CD4-positive, alpha-beta T cell treated with Interleukin-1 beta for 1 hour (primary cell): Measurements from ENCODE around the gene PPEF2.
"Not testable (repeated sequence)": the region's sequence is repeated elsewhere in the genome, so short reads cannot be mapped to it uniquely, and the experiment has no call there.

Source experiments
- DNase-seq, 2 donors: peaks; one replicate each; pipeline ENCODE4 v3.0.0-alpha.2; 2020 to 2022

Gene PPEF2, protein sequence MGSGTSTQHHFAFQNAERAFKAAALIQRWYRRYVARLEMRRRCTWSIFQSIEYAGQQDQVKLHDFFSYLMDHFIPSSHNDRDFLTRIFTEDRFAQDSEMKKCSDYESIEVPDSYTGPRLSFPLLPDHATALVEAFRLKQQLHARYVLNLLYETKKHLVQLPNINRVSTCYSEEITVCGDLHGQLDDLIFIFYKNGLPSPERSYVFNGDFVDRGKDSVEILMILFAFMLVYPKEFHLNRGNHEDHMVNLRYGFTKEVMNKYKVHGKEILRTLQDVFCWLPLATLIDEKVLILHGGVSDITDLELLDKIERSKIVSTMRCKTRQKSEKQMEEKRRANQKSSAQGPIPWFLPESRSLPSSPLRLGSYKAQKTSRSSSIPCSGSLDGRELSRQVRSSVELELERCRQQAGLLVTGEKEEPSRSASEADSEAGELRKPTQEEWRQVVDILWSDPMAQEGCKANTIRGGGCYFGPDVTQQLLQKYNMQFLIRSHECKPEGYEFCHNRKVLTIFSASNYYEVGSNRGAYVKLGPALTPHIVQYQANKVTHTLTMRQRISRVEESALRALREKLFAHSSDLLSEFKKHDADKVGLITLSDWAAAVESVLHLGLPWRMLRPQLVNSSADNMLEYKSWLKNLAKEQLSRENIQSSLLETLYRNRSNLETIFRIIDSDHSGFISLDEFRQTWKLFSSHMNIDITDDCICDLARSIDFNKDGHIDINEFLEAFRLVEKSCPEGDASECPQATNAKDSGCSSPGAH

DNA sequence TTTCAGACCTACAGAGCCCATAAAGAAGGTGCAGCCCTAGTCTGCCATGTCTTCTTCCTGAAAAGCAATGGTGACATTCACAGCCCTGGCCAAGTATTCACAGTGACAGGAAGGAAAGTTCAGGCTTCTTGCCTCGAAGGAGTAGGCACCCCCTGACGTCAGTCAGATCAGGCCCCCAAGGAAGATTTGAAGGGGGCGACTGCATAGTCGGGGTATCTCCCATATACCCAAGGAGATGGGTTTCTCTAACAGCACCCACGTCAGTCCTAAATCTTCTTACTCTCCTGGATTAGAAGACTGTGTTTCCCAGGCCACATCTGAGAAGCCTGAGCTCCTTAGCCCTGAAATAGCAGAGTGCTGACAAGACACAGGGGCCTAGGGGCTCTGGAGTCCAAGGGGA lies at the start of gene PPEF2:
Gene PPEF2 (minus strand): TSS at position 101 of the 400 bp plus-strand sequence. CDS start 6,127 bp downstream, outside the sequence.
- no peak for DNase-seq

GRCh38 chr4:75950213-75950815 lies 48.1 kb upstream of the PPEF2 start:
- DNase-seq = no peak

DNA sequence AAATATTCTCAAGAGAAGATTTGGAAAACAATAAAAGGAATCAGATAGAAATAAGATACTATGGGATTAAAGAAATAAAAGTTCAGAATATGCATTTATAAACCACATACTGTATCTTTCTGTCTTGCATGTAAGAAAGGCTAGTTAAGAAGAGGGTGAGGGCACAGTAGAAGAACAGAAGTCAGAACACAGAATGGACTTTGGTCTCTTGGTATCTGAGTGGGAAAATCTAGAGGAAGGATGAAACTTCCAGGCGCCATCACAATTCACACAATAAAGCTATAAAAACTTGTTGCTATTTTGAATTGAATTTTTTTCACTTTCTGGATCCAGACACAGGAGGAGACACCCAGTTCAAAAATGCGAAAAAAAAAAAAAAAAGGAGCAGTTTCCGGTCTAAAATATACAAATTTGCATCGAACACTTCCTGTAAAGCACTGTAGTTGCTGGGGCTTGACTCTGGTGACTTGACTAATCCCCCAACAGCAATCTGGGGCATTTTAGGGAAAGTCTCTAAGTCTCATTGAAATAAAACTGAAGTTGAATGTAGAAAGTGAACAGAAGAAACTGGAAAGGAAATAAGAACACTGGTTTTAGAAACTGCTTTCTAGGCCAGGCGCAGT lies 46.7 kb upstream of the PPEF2 start:
- no peak for DNase-seq

DNA sequence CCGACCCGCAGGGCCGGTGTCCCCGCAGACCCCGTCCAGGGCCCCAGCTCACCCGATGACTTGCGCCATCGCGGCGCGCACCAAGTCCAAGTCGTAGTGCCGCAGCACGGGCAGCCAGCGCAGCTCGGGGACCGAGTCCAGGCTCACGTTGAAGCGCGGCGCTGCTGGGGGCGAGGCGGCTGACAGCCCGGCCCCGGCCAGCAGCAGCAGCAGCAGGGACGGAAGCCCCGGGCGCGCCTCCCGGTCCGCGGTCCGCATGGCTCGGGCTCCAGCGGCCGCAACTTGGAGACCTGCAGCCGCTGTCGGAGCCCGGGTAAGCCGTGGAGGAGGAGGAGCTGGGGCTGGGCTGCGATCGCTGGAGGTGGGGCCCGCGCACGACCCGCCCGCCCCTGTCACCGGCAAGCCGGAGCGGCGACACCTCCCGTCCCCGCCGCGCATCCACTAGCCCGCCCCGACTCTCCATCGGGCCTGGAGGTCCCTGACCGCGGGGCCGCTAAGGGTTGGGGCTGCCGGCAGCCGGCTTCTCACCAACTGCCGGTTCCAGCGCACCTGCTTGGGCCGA lies 38.5 kb upstream of the PPEF2 start, which contains the start of gene NAAA:
Gene NAAA (minus strand): TSS at position 322 of the 562 bp plus-strand sequence. CDS start 64 bp downstream, at position 258.
- DNase-seq = peak; percentile 72 to 82

DNA sequence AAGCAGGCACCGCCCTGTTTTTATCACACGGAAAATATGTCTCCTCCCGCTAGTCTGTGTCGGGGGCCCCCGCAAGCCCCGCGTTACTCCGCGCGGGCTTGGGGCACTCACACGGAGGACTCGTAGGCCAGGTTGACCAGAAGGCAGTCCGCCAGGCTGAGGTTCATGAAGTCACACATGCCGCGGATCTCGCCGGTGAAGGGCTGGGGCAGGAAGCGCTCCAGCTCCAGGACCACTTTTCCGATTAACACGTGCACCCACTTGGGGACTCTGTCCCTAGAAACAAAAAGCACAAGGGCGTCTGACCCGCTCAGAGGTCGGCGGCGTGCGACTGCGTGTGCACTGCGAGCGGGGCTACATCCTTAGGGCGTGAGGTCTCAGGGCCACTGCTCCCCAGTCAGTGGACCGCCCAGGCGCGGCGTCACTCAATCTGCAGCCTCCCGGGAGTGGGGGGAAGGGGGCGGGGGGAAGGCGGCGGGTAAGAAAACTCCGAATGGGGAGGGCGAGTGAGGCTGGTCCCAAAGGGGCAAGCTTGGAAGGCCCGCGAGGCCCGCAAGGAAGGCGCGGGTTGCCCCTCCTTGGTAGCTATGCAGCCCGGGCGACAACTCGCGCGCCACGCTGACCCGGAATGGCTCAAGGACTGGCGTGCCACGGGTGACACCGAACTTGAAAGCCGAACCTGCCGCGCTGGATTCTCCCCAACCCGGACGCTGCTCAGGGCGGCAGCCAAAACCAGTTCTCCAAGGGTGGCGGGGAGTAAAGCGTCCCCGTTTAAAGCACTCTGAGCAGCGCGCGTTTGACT lies 37.8 kb upstream of the PPEF2 start:
- DNase-seq = peak; percentile 73 to 78

GRCh38 chr4:75935628-75936027 lies 33.4 kb upstream of the PPEF2 start:
- DNase-seq = no peak

- DNase-seq = no peak
Observed at GRCh38 chr4:75930152-75930551, 27.9 kb upstream of the PPEF2 start.

- DNase-seq = not testable (repeated sequence)
Observed at GRCh38 chr4:75924916-75925315, 22.7 kb upstream of the PPEF2 start.

- DNase-seq = no peak
Observed at GRCh38 chr4:75924309-75924827, 22.1 kb upstream of the PPEF2 start.

DNA sequence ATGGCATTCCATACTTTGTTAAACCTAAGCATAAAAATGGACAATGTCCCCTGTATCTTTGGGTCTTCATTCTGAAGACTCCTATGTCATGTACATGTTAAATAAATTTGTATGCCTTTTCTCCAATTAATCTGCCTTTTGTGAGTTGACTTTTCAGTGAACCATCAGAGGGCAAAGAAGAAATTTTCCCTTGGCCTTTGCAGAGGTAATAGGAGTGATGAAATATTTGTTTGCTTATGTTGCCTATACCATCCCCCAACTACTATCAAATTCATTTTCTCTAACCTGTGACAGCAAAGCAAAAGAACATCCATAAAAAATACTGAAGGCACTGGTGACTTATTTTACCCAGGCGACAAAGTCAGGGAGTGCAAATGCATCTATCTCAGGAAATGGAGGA lies 20.3 kb upstream of the PPEF2 start:
- no peak for DNase-seq

DNA sequence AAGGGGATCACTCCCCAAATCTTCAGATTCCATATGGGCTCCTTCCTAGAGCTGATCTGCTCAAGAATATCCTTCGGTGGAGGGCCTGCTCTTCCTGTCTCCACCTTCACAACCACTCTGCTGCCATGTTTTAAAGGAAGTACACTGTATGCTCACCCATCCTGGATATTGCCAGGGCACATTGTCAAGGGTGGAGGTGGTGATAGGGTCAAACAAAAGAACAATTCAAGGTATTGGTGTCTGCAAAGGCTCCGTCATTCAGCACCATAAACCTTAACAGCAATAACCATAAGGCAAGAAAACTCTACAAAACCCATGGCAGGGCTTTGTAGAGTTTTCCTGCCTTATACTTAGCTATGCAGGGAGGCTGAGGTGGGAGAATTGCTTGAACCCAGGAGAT lies 19.7 kb upstream of the PPEF2 start:
- no peak for DNase-seq

DNA sequence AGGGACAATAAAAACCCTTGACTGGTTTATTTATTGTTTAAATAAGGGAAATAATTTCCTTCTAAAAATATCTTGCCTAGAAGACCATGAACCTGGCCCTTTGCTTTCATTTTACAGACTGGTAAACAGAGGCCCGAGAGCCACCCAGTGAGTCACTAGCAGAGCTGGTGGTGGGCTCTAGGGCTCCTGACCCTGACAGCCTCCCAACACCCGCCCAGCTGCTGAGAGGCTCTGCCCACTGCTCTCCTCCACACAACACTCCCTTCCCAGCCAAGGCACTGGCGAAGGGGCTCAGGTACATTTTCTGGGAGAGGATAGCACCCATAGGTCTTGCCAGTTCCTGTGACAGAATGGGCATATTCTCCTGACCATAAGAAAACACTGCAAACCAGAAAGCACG lies 18.1 kb upstream of the PPEF2 start:
- no peak for DNase-seq

- DNase-seq = no peak
Observed at GRCh38 chr4:75919920-75920319, 17.7 kb upstream of the PPEF2 start.

DNA sequence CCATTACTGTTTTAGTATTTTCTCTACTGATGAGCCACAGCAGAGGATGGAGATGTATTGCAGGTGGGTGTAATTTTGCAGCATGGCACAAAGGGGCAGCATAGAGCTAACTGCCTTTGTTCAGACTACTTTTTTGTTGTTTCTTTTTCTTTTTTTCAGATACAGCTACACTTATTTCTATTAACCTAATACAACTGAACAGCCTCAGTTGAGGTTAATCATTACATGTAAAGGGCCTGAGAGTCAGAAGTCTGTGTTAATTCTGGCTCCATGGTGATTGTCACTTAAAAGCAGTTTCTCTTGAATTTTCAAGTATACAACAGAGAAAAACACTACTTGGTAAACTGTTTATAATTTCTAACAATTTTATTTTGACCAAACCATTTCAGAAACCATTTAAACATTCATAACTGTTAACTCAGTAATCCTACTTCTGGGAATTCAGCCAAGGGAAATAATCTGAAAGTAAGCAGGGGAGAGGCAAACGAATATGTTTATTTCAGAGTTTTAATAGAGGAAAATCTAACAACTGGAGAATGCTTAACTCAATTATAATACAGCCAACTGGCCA lies 13.9 kb upstream of the PPEF2 start:
- peak; percentile 18 to 42 for DNase-seq

DNA sequence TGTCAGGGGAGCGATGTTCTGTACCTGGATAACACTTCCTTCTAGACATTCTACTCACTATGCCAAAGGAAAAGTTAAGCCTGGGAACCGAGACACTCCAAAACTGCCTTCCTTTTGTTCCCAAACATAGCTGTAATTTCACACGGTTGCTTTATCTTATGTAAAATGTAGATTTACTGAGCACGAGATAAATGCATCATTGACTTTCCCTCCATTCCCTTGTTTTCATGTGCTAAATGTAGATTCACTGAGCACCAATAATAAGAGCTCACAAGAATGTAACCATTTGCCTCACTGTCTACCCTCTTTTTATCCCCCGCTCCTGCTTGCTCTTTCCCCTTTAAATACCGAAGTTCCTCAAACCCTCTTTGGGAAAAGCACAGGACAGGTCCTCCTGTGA lies 10.7 kb upstream of the PPEF2 start:
- DNase-seq = no peak

GRCh38 chr4:75910831-75911230 lies 8.6 kb upstream of the PPEF2 start:
- DNase-seq = not testable (repeated sequence)

DNA sequence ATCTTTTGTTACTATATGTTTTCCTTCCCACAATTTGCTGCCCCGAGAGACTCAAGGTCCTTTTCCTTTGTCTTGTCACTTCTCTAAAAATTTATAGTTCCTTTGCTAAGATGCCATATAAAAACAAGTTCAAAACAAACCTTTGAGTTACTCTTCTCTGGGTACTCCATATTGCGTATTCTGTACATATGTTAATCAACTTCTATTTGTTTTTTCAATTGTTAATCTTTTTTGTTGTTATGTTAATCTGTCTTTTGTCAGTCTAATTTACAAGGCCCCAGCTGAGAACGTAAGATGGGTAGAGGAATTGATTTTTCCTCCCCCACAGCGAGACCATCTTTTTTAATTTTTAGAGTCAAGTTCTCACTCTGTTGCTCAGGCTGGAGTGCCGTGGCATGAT lies 7.2 kb upstream of the PPEF2 start:
- no peak for DNase-seq

GRCh38 chr4:75908555-75908954 lies 6.3 kb upstream of the PPEF2 start:
- DNase-seq = no peak

GRCh38 chr4:75907966-75908365 lies 5.7 kb upstream of the PPEF2 start:
- DNase-seq = no peak

- no peak for DNase-seq
Observed at GRCh38 chr4:75904076-75904475, 1.8 kb upstream of the PPEF2 start.

GRCh38 chr4:75898536-75898935 lies 3.7 kb downstream of the PPEF2 start:
- DNase-seq = no peak
